K562 (cell line): ENCODE results near the gene AQP2. TPM values are rescaled to one million over a fixed set of nuclear protein-coding genes. Genes with fewer than 3 reads are reported as not detected.

ENCODE experiments used
- CBFA2T2 ChIP-seq: fragments of 450-650 bp; conservative IDR thresholded peaks from 2 replicates; pipeline ENCODE4 v1.6.1; 2017; ENCODE audit warnings: mild to moderate bottlenecking
- KDM4B ChIP-seq, 2 experiments: fragments of 450-650 bp in 1 of 2; sonication (generic) in 1 of 2; IDR thresholded peaks; 2 replicates each; pipeline ENCODE4 v1.6.1; 2016 to 2017; ENCODE audit warnings: borderline replicate concordance in 2 of 2, antibody characterized with exemption in 1 of 2, low read depth in 1 of 2, mild to moderate bottlenecking in 1 of 2
- REST ChIP-seq, 2 experiments: fragments of 450-650 bp; formaldehyde crosslinking in 1 of 2; IDR thresholded peaks; 2 replicates each; pipeline versions ENCODE4 v1.4.0 to v1.6.1; 2014 to 2020; ENCODE audit warnings: mild to moderate bottlenecking in 2 of 2, borderline replicate concordance in 1 of 2, low read depth in 1 of 2
- ZNF830 ChIP-seq: fragments of 250-450 bp; sonication (Bioruptor Pico); IDR thresholded peaks from 2 replicates; pipeline ENCODE4 v1.5.0; 2021; ENCODE audit warnings: mild to moderate bottlenecking
- polyA plus RNA-seq, 8 experiments: library from polyadenylated mRNA; depleted of rRNA in 4 of 8; stranded (reverse) in 5 of 8; unstranded in 3 of 8; fragments of >200 nt; fragmentation: Nextera tagmentation in 2 of 8; fragmentation: Illumina TruSeq in 1 of 8; extraction: Ambion mirVana in 2 of 8; extraction: Trizol in 1 of 8; gene quantifications; 2 replicates each; pipeline versions ENCODE4 v1.2.1 to v1.2.3, GENCODE V29; 2011 to 2014; ENCODE audit warnings: inconsistent platforms in 1 of 8, missing spikeins in 1 of 8
- total RNA-seq, 7 experiments: library from RNA; depleted of rRNA in 6 of 7; stranded (reverse); fragments of >200 nt in 6 of 7; fragmentation: Illumina TruSeq in 2 of 7; extraction: Trizol in 2 of 7; gene quantifications; 2 replicates each; pipeline versions ENCODE4 v1.2.1 to v1.2.3, GENCODE V29; 2011 to 2021; ENCODE audit warnings: low replicate concordance in 1 of 7
- TF ChIP-seq, protein P1 (sequence below), 2 experiments: IDR thresholded peaks; 2 replicates each; pipeline ENCODE4 v1.6.1; 2011; ENCODE audit warnings: borderline replicate concordance in 1 of 2, control low read depth in 1 of 2, low read depth in 1 of 2, low read length in 1 of 2, mild to moderate bottlenecking in 1 of 2, mixed read lengths in 1 of 2, moderate library complexity in 1 of 2; ENCODE audit not compliant: insufficient read depth in 1 of 2, insufficient read length in 1 of 2, poor library complexity in 1 of 2, severe bottlenecking in 1 of 2; ENCODE audit errors: extremely low read depth in 1 of 2
- TF ChIP-seq, protein P2 (sequence below), 2 experiments: fragments of 450-650 bp in 1 of 2; sonication (generic) in 1 of 2; formaldehyde crosslinking in 1 of 2; IDR thresholded peaks; 2 replicates each; pipeline versions ENCODE4 v1.7.1 to v1.9.0; 2016 to 2022; ENCODE audit warnings: inconsistent platforms in 1 of 2, mild to moderate bottlenecking in 1 of 2, missing genetic modification reagents in 1 of 2

The AQP2 gene
- total and polyA plus RNA-seq, 9 of the 15 experiments (the other 6 are each of a cell fraction or from before 2014, with no cell fraction given): not detected

- peak; percentile 80 for TF ChIP-seq REST (IDR thresholded peaks at IDR 0.05; ENCODE audit: borderline replicate concordance)
- TF ChIP-seq REST (CRISPR knock-in tag; IDR thresholded peaks at IDR 0.05; ENCODE audit: low read depth): no peak
- TF ChIP-seq ZNF830: no peak
- TF ChIP-seq KDM4B (IDR thresholded peaks at IDR 0.05; ENCODE audit: borderline replicate concordance in 2 of 2, low read depth in 1 of 2): no peak
- TF ChIP-seq CBFA2T2: no peak
- TF ChIP-seq, protein P1, sequence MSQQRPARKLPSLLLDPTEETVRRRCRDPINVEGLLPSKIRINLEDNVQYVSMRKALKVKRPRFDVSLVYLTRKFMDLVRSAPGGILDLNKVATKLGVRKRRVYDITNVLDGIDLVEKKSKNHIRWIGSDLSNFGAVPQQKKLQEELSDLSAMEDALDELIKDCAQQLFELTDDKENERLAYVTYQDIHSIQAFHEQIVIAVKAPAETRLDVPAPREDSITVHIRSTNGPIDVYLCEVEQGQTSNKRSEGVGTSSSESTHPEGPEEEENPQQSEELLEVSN (IDR thresholded peaks at IDR 0.05; ENCODE audit: borderline replicate concordance in 1 of 2, extremely low read depth in 1 of 2, insufficient read depth in 1 of 2, insufficient read length in 1 of 2, low read depth in 1 of 2, low read length in 1 of 2, poor library complexity in 1 of 2, severe bottlenecking in 1 of 2): peak; percentile 60 to 62
- TF ChIP-seq, protein P2, sequence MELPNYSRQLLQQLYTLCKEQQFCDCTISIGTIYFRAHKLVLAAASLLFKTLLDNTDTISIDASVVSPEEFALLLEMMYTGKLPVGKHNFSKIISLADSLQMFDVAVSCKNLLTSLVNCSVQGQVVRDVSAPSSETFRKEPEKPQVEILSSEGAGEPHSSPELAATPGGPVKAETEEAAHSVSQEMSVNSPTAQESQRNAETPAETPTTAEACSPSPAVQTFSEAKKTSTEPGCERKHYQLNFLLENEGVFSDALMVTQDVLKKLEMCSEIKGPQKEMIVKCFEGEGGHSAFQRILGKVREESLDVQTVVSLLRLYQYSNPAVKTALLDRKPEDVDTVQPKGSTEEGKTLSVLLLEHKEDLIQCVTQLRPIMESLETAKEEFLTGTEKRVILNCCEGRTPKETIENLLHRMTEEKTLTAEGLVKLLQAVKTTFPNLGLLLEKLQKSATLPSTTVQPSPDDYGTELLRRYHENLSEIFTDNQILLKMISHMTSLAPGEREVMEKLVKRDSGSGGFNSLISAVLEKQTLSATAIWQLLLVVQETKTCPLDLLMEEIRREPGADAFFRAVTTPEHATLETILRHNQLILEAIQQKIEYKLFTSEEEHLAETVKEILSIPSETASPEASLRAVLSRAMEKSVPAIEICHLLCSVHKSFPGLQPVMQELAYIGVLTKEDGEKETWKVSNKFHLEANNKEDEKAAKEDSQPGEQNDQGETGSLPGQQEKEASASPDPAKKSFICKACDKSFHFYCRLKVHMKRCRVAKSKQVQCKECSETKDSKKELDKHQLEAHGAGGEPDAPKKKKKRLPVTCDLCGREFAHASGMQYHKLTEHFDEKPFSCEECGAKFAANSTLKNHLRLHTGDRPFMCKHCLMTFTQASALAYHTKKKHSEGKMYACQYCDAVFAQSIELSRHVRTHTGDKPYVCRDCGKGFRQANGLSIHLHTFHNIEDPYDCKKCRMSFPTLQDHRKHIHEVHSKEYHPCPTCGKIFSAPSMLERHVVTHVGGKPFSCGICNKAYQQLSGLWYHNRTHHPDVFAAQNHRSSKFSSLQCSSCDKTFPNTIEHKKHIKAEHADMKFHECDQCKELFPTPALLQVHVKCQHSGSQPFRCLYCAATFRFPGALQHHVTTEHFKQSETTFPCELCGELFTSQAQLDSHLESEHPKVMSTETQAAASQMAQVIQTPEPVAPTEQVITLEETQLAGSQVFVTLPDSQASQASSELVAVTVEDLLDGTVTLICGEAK (IDR thresholded peaks at IDR 0.05): peak; percentile 52; the same call in 1 of the 2 replicates
- TF ChIP-seq, protein P2 (CRISPR knock-in tag; IDR thresholded peaks at IDR 0.05): no peak
Observed at GRCh38 chr12:49967042-49967776, 16.7 kb downstream of the AQP2 start (continued).
